A673 (cell line): ENCODE measurements around the gene TUBA4A. TPM values are rescaled to one million over a fixed set of nuclear protein-coding genes. Genes with fewer than 3 reads are reported as not detected.

Source experiments
- BruUV-seq: library from RNA; stranded (reverse); fragments of 400-500 nt; replicated peaks from 2 replicates; lab custom pipeline; 2021; lab: Mats Ljungman, UMichigan
- CTCF ChIA-PET: fragments of 300-600 bp; sonication (Branson Sonifier 250); formaldehyde crosslinking; loops from one replicate; lab custom pipeline; 2022; ENCODE audit warnings: antibody characterized with exemption; lab: Charles Lee
- POLR2A ChIA-PET: fragments of 300-600 bp; sonication (Branson Sonifier 250); formaldehyde crosslinking; loops from one replicate; lab custom pipeline; 2022; ENCODE audit warnings: antibody characterized with exemption; ENCODE audit not compliant: low non-redundant PET; lab: Charles Lee
- DNase-seq: peaks from one replicate; pipeline ENCODE4 v3.0.0-alpha.2; 2015; ENCODE audit warnings: low spot score
- H3K27ac ChIP-seq: fragments of 200-600 bp; sonication (generic); 2 replicates; pipeline ENCODE4 v1.5.1; 2016; ENCODE audit warnings: mixed run types, low read depth, mild to moderate bottlenecking, mixed read lengths, antibody characterized with exemption, low read length; ENCODE audit not compliant: poor library complexity, severe bottlenecking
- H3K27me3 ChIP-seq: fragments of 200-600 bp; sonication (generic); replicated peaks from 2 replicates; pipeline ENCODE4 v1.6.1; 2017; ENCODE audit warnings: mixed run types, low read depth, mild to moderate bottlenecking, mixed read lengths, antibody characterized with exemption, low read length; ENCODE audit not compliant: insufficient read depth, poor library complexity
- H3K36me3 ChIP-seq: fragments of 200-600 bp; sonication (generic); 2 replicates; pipeline ENCODE4 v1.6.1; 2016; ENCODE audit warnings: mixed run types, mild to moderate bottlenecking, mixed read lengths, antibody characterized with exemption, low read length; ENCODE audit not compliant: insufficient read depth, poor library complexity, severe bottlenecking
- H3K4me1 ChIP-seq: fragments of 200-600 bp; sonication (generic); 2 replicates; pipeline ENCODE4 v1.6.1; 2017; ENCODE audit warnings: mixed run types, mild to moderate bottlenecking, mixed read lengths, antibody characterized with exemption, low read length; ENCODE audit not compliant: insufficient read depth, poor library complexity, severe bottlenecking
- H3K4me3 ChIP-seq: fragments of 200-600 bp; sonication (generic); 2 replicates; pipeline ENCODE4 v1.5.1; 2016; ENCODE audit warnings: low read depth, mixed run types, mild to moderate bottlenecking, mixed read lengths, low read length; ENCODE audit not compliant: poor library complexity, severe bottlenecking
- H3K9me3 ChIP-seq: fragments of 200-600 bp; sonication (generic); 2 replicates; pipeline ENCODE4 v1.6.1; 2016; ENCODE audit warnings: mixed run types, low read depth, mild to moderate bottlenecking, mixed read lengths, antibody characterized with exemption, low read length; ENCODE audit not compliant: poor library complexity, severe bottlenecking
- EZH2 ChIP-seq: fragments of 200-600 bp; sonication (generic); IDR thresholded peaks from 2 replicates; pipeline ENCODE4 v1.6.1; 2017; ENCODE audit warnings: borderline replicate concordance, low read depth, mild to moderate bottlenecking, mixed read lengths, antibody characterized with exemption, low read length; ENCODE audit not compliant: poor library complexity, severe bottlenecking
- intact Hi-C: fragments of 100-400 bp; cut with micrococcal nuclease; formaldehyde crosslinking; loops from one replicate; pipeline ENCODE4 v1.10.0; 2022; ENCODE audit not compliant: unreplicated experiment
- total RNA-seq: library from RNA; stranded (reverse); gene quantifications from 2 replicates; pipeline ENCODE4 v1.2.3, GENCODE V29; 2021
- TF ChIP-seq, protein P1 (sequence below): fragments of 300-800, 200-600 bp; sonication (generic); conservative IDR thresholded peaks from 2 replicates; pipeline ENCODE4 v1.5.1; 2017; ENCODE audit warnings: low read depth, mild to moderate bottlenecking, antibody characterized with exemption, low read length, moderate library complexity, mixed read lengths

The TUBA4A gene
- total RNA-seq, 1 experiment from 2014 or later = 68.0 TPM

DNA sequence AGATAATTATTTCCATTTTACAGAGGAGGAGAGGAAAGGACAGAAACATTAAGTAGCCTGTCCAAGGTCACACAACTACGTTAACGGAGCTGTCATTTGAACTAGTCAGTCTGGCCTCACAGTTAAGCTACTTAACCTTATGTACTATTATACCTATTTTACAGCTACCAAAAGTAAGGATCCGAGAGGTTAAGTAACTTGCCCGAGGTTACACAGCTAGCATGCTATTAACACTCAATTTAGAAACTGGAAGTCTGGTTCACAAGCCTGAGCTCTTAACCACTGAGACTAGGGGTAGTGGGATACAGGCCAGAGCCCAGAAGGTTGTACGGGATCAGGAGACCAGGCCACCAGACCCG is 8.9 kb downstream of the TUBA4A start:
- TSS peak; percentile 66 for BruUV-seq
- H3K9me3 ChIP-seq = no peaks in the 10 kb centered on the region
- H3K4me3 ChIP-seq = peak overlapping the region; percentile 85
- ChIA-PET CTCF (interaction anchor here (1.3 kb wide), 1 partner anchor 50 kb away, joined by 4 read pairs; no protein-coding TSS in a partner anchor), POLR2A (no interaction called here)
- peaks cover 4% of the 10 kb centered on the region for H3K36me3 ChIP-seq
- TF ChIP-seq, protein P1, sequence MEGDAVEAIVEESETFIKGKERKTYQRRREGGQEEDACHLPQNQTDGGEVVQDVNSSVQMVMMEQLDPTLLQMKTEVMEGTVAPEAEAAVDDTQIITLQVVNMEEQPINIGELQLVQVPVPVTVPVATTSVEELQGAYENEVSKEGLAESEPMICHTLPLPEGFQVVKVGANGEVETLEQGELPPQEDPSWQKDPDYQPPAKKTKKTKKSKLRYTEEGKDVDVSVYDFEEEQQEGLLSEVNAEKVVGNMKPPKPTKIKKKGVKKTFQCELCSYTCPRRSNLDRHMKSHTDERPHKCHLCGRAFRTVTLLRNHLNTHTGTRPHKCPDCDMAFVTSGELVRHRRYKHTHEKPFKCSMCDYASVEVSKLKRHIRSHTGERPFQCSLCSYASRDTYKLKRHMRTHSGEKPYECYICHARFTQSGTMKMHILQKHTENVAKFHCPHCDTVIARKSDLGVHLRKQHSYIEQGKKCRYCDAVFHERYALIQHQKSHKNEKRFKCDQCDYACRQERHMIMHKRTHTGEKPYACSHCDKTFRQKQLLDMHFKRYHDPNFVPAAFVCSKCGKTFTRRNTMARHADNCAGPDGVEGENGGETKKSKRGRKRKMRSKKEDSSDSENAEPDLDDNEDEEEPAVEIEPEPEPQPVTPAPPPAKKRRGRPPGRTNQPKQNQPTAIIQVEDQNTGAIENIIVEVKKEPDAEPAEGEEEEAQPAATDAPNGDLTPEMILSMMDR = no peak
- no peak for TF ChIP-seq EZH2
- peaks cover 17% of the 10 kb centered on the region for H3K4me1 ChIP-seq
- peak overlapping the region; percentile 85 for H3K27ac ChIP-seq
- H3K27me3 ChIP-seq = no peaks in the 10 kb centered on the region
- no peak for DNase-seq
- intact Hi-C loops = no loop called here

DNA sequence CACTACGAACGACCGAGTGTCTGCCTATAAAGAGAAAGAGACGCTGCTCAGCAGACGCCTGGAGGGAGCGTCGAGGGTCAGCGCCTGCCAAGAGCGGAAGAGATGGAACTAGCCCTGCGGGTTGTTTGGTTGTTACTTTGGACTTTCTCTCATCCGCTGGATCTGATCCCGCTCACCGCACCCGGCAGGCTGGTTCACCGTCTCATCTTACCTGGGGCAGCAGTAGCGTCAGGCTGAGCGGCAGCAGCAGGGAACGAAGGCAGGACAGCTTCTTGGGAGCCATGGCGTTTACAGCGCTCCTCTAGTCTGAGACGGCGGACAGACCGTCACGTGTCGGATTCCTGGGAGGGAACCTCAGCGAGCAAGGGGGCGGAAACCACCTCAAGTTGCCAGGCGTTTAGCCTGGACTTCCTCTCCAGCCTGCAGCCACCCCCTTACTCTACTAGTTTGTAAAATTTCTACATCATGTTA is 10.4 kb downstream of the TUBA4A start:
- DNase-seq = no peak
- BruUV-seq = TSS peak; percentile 16
- Histone ChIP-seq H3K36me3 (peaks cover 4% of the 10 kb centered on the region), H3K4me3 (no peak overlapping the region), H3K9me3 (no peaks in the 10 kb centered on the region), H3K27ac (no peak overlapping the region), H3K27me3 (no peaks in the 10 kb centered on the region), H3K4me1 (peaks cover 5% of the 10 kb centered on the region)
- ChIA-PET POLR2A (no interaction called here), CTCF (no interaction called here)
- TF ChIP-seq, protein P1 = no peak
- TF ChIP-seq EZH2 = no peak
- intact Hi-C loops = no loop called here

DNA sequence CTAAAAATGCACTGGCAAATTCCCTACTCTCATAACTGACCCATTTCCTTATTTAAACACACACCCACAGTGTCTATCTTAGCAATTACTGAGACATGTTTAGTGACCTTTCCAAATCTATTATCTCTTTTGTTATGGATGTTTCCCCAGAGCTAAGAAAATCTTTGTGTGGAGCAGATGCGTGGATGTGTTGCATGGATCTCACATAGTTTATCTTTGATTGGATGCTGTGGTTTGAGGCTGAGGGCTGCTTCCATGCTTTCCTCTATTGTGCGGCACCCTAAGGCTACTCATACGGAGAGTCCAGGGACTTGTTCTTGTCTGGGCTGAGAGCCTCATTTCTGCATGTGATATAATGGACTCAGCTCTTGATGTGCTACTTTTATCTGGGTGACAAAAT is 19.4 kb downstream of the TUBA4A start:
- CTCF ChIA-PET = no interaction called here
- TF ChIP-seq EZH2 = no peak
- TF ChIP-seq, protein P1 = no peak
- no peak for DNase-seq
- no TSS peak for BruUV-seq
- POLR2A ChIA-PET = no interaction called here
- peaks cover 6% of the 10 kb centered on the region for H3K4me1 ChIP-seq
- H3K27me3 ChIP-seq = no peaks in the 10 kb centered on the region
- H3K9me3 ChIP-seq = no peaks in the 10 kb centered on the region
- peaks cover 47% of the 10 kb centered on the region for H3K36me3 ChIP-seq
- H3K27ac ChIP-seq = no peak overlapping the region
- intact Hi-C loops = no loop called here
- no peak overlapping the region for H3K4me3 ChIP-seq
